Small intestine (tissue), 7 donors: Measurements from ENCODE around the gene NHS. TPM values are rescaled to one million over a fixed set of nuclear protein-coding genes. Genes with fewer than 3 reads are reported as not detected.

Experiments used
- DNase-seq, 2 donors: peaks; one replicate each; pipeline versions ENCODE4 v3.0.0 to v3.0.0-alpha.2; 2013
- FAIRE-seq: peaks from 2 replicates; lab custom pipeline; 2012; peaks lifted over from hg19 to GRCh38; lab: Jason Lieb, UNC
- H3K27ac ChIP-seq, 3 donors: one replicate each; pipeline ENCODE4 v1.5.1; 2013; ENCODE audit warnings: low read length in 2 of 3, mild to moderate bottlenecking in 2 of 3, control low read depth in 1 of 3, inconsistent platforms in 1 of 3, low read depth in 1 of 3, moderate library complexity in 1 of 3
- H3K27me3 ChIP-seq, 3 donors: one replicate each; pipeline ENCODE4 v1.6.1; 2013; ENCODE audit warnings: low read length in 3 of 3, inconsistent platforms in 1 of 3; ENCODE audit not compliant: control insufficient read depth in 3 of 3, insufficient read depth in 3 of 3
- H3K36me3 ChIP-seq, 3 donors: one replicate each; pipeline ENCODE4 v1.6.1; 2013; ENCODE audit warnings: low read length in 3 of 3, inconsistent platforms in 1 of 3, low read depth in 1 of 3, mild to moderate bottlenecking in 1 of 3, moderate library complexity in 1 of 3; ENCODE audit not compliant: control insufficient read depth in 3 of 3, insufficient read depth in 2 of 3
- H3K4me1 ChIP-seq, 3 donors: one replicate each; pipeline ENCODE4 v1.6.1; 2013; ENCODE audit warnings: low read length in 2 of 3, inconsistent platforms in 1 of 3, low read depth in 1 of 3, mild to moderate bottlenecking in 1 of 3, moderate library complexity in 1 of 3; ENCODE audit not compliant: control insufficient read depth in 3 of 3, insufficient read depth in 2 of 3
- H3K4me3 ChIP-seq, 3 donors: one replicate each; pipeline ENCODE4 v1.5.1; 2013; ENCODE audit warnings: low read length in 3 of 3, control low read depth in 1 of 3, inconsistent platforms in 1 of 3, low read depth in 1 of 3, mild to moderate bottlenecking in 1 of 3, moderate library complexity in 1 of 3
- H3K9me3 ChIP-seq, 2 donors: one replicate each; pipeline ENCODE4 v1.6.1; 2013; ENCODE audit warnings: low read depth in 1 of 2, low read length in 1 of 2; ENCODE audit not compliant: control insufficient read depth in 2 of 2, insufficient read depth in 1 of 2
- WGBS, 3 donors: extraction: QIAGEN DNeasy Blood & Tissue Kit; methylation state at CpG; one replicate each; pipeline ENCODE4 v1.1.7; 2013; 5-methylcytosine and 5-hydroxymethylcytosine counted together
- polyA plus RNA-seq, 4 donors: library from polyadenylated mRNA; stranded (reverse) in 3 of 4; unstranded in 1 of 4; fragments of 200-250 nt in 3 of 4; fragments of 120-200 nt in 1 of 4; gene quantifications; one replicate each; pipeline versions ENCODE4 v1.2.1 to v1.2.3, GENCODE V29; 2013
- donor health status: healthy with polysubstance abuse.
- donor health status: control.
- donor health status: control.
- donor health status: Bipolar disorder and iron deficiency.
- donor health status: healthy.

The NHS gene
- polyA plus RNA-seq, 4 donors: under 0.01 to 5.8 (median 0.79) TPM

DNA sequence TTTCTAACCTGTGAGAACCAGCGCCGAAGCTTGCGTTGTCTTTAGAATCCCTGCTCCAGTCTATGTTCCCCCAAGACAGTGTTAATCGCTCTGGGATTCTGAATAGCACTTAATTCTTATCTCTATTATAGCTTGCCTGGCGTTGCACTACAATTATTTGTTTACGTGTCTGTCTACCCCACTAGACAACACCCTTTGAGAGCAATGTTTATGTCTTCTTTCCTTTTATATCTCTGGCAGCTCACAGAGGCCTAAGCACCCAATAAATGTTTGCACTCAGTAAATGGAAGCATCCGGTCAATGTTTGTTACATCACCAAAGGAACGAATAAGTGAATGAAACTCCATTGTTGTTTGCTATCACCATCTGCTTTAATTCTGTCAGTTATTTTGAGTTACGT, 4.8 kb upstream of the NHS start:
- H3K4me1 ChIP-seq: peaks cover 0 to 2% (median 0%) of the 10 kb centered on the region in 3 donors
- no peaks in the 10 kb centered on the region for H3K9me3 ChIP-seq
- H3K27me3 ChIP-seq: peaks cover 0 to 1% (median 0%) of the 10 kb centered on the region in 3 donors
- no peak overlapping the region for H3K4me3 ChIP-seq
- DNase-seq (no peak), FAIRE-seq (no peak)
- 67 to 83% (median 78%) methylated on average over 9 of the region's 9 CpGs for WGBS, 3 donors
- no peak overlapping the region for H3K27ac ChIP-seq
- no peaks in the 10 kb centered on the region for H3K36me3 ChIP-seq

DNA sequence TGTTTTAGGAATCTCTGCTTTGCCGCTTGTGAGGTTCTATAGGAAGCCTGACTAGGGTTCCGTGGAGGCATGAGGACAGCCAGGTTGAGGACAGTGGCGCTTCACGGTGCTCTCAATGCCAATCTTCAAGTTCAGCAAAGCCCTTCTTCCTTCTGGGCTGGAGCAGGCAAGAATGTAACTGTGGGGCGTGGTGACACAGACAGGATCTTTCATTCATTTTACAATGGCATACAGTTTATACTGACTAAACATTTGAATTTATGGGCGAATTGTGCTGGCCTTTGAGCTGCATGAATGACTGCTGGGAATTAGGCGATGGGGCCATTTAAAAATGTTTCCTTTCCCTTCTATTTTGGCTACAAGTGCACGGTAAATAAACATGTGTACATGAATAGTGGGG, 2.9 kb upstream of the NHS start:
- 60 to 78% (median 70%) methylated on average over 8 of the region's 8 CpGs for WGBS, 3 donors
- H3K4me1 ChIP-seq: peaks cover 0 to 2% (median 0%) of the 10 kb centered on the region in 3 donors
- no peak for DNase-seq
- H3K27ac ChIP-seq: no peak overlapping the region
- H3K36me3 ChIP-seq: no peaks in the 10 kb centered on the region
- FAIRE-seq: no peak
- H3K27me3 ChIP-seq: peaks cover 0 to 1% (median 0%) of the 10 kb centered on the region in 3 donors
- no peak overlapping the region for H3K4me3 ChIP-seq
- no peaks in the 10 kb centered on the region for H3K9me3 ChIP-seq

DNA sequence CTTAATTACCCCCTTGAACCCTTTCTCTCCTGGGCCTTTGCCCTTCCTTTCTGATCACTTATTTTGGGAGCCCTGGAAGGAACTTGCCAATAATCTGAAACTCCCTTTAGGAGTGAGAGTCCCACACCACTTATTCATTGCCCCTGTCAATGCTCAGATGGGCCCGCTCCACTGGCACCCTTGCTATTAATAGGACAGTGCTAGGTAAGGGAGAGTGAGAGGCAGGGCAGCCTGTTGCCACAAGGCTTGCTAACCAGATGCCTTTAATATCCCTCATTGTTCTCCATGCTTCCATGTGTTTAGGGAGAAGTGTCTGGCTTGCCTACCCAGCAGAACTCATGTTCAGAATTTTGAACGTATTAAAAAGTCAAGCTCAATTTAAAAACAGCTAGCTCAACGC, 1.7 kb upstream of the NHS start:
- Histone ChIP-seq H3K27ac (no peak overlapping the region), H3K27me3 (peaks cover 0 to 1% (median 0%) of the 10 kb centered on the region in 3 donors), H3K4me3 (no peak overlapping the region), H3K9me3 (no peaks in the 10 kb centered on the region), H3K36me3 (no peaks in the 10 kb centered on the region), H3K4me1 (peaks cover 0 to 2% (median 0%) of the 10 kb centered on the region in 3 donors)
- no peak for FAIRE-seq
- 64 to 89% (median 83%) methylated on average over 3 of the region's 3 CpGs for WGBS, 3 donors
- no peak for DNase-seq

DNA sequence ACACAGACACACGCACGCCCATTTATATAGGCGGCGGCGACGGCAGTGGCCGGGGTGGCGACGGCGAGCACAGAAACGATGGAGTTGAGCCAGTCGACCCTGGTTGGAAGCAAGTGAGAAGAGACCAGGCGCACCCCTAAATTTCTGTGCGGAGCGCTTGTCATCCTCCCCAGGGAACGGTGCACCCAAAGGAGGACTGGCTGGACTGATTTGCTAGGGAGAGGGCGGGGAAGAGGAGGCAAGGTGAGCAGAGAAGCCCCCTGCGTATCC, 302 bp downstream of the NHS start:
- no peaks in the 10 kb centered on the region for H3K9me3 ChIP-seq
- DNase-seq: no peak
- FAIRE-seq: no peak
- WGBS, 3 donors: 1 to 48% (median 25%) methylated on average over 16 to 18 of the region's 18 CpGs
- peak overlapping the region in 2 of 3 donors; percentile 22 to 62 for H3K27ac ChIP-seq
- peaks cover 0 to 1% (median 0%) of the 10 kb centered on the region in 3 donors for H3K27me3 ChIP-seq
- H3K4me1 ChIP-seq: no peaks in the 10 kb centered on the region
- peak overlapping the region in 2 of 3 donors; percentile 26 to 67 for H3K4me3 ChIP-seq
- H3K36me3 ChIP-seq: no peaks in the 10 kb centered on the region

DNA sequence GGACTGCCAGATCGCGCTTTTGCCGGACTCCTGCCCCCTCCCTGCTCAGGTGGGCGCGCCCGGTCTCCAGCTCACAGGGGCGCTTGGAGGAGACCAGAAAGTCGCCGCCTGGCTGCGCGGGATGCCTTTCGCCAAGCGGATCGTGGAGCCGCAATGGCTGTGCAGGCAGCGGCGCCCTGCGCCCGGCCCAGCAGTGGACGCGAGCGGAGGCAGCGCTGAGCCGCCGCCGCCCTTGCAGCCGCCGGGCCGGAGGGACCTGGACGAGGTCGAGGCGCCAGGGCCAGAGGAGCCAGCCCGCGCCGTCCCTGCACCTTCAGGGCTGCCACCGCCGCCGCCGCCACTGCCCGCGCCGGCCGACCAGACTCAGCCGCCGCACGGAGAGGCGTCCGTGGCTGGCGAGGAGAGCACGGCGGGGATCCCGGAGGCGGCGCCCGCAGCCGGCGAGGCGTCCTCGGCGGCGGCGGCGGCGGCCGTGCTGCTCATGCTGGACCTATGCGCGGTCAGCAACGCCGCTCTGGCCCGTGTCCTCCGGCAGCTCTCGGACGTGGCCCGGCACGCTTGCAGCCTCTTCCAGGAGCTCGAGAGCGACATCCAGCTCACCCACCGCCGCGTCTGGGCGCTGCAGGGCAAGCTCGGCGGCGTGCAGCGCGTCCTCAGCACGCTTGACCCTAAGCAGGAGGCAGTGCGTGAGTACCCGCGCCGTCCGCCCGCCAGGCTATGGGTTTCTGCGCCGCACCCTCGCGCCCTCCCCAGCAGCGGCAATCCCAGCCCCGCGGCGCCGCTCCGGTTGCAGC, 834 bp downstream of the NHS start:
- WGBS, 3 donors: 2 to 45% (median 3%) methylated on average over 31 to 103 of the region's 103 CpGs
- Histone ChIP-seq H3K4me3 (peak overlapping the region in 2 of 3 donors; percentile 30 to 67), H3K4me1 (no peaks in the 10 kb centered on the region), H3K27ac (peak overlapping the region in 2 of 3 donors; percentile 22 to 62), H3K27me3 (peaks cover 0 to 1% (median 0%) of the 10 kb centered on the region in 3 donors), H3K36me3 (no peaks in the 10 kb centered on the region), H3K9me3 (no peaks in the 10 kb centered on the region)
- FAIRE-seq (no peak), DNase-seq (peak in 1 of 2 donors; percentile 47)

DNA sequence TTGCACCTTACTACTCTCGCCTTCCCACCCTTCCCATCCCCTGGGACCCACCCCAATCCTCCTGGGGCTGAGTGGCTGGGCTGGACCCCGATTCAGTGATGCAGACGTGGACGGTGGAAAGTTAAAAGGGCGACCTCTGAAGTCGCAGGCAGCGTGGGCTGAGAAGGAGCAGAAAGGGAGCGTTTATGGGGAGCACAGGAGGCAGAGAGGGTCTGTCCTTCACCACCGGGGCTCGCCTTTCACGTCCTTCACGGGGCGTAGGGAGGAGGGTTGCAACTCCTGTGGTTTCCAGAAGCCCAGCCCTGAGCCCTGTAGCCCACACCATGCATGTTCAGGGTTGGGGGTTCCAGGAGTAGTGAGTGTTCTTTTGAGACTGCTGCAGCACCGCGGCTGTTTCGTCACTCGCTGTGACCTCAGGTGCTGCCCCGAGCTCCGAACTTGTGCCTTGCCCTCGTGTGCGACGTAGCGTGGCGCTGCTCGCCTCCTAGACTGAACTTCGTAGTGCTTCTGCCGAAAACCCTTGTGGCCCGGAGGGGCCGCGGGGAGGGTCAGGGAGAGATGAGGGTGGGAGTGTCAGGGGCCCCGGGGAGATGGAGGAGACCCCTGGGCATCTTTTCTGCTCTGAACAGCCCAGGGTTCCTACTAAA, 1.6 kb downstream of the NHS start:
- Histone ChIP-seq H3K4me1 (no peaks in the 10 kb centered on the region), H3K9me3 (no peaks in the 10 kb centered on the region), H3K27me3 (peaks cover 0 to 1% (median 0%) of the 10 kb centered on the region in 3 donors), H3K27ac (peak overlapping the region in 1 of 3 donors; percentile 31), H3K36me3 (no peaks in the 10 kb centered on the region), H3K4me3 (peak overlapping the region in 2 of 3 donors; percentile 30 to 61)
- WGBS, 3 donors: 0 to 51% (median 1%) methylated on average over 24 to 31 of the region's 31 CpGs
- DNase-seq: peak in 1 of 2 donors; percentile 37
- FAIRE-seq: no peak

DNA sequence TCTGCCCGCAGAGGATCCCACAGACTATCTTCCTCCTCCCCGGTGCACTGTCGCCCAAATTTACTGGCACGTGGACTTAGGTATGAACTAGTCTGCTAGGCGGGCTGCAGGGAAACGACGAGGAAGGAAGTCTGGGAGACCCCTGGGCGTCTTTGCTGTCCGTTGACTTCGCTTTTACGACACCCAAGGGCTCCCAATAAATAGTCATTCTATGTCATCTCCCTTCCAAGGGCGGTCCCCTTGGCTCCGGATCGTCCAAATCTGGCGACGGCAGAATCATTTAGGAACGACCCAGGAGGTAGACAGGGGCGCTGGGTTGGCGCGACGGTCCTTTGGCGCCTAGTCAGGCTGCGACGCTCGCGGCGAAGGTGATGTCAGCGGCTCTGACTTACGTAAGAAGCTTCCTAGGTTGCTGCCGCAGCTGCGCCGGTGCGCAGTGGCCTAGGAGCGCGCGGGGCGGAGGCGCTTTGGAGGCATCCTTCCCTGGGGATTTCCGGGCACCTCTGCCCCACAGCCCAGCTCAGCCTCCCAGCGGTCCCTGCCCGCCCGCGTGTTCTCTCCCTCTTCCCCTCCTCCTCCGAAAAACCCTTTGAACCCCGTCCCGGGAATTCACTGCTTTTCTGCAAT, 2.2 kb downstream of the NHS start:
- FAIRE-seq: no peak
- DNase-seq: peak; percentile 13 to 64
- peak overlapping the region in 1 of 3 donors; percentile 31 for H3K27ac ChIP-seq

DNA sequence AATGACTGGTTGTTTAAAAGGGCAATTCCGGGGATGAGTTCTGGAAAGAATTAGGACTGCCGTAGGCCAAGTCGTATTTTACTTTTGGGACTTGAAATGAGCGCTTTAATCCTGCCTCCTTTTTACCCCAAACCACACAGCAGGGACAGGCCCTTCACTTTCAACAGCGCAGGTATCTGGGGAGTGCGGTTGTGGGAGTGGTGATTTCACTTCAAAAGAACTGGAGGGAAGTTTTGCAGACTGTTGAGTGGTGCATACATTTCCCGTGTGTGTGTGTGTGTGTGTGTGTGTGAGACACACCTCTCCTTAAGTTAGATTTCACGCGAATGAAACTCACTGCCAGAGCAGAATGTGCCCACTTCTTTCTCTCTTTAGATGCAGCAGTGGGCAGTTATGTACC, 2.8 kb downstream of the NHS start:
- FAIRE-seq: no peak
- H3K27ac ChIP-seq: no peak overlapping the region
- peaks cover 0 to 1% (median 0%) of the 10 kb centered on the region in 3 donors for H3K27me3 ChIP-seq
- H3K9me3 ChIP-seq: no peaks in the 10 kb centered on the region
- no peaks in the 10 kb centered on the region for H3K36me3 ChIP-seq
- H3K4me3 ChIP-seq: peak overlapping the region in 1 of 3 donors; percentile 61
- 25 to 34% (median 34%) methylated on average over 9 of the region's 9 CpGs for WGBS, 3 donors
- H3K4me1 ChIP-seq: no peaks in the 10 kb centered on the region
- no peak for DNase-seq

More for the DNA sequence above, 2.2 kb downstream of the NHS start:
- WGBS, 3 donors: 2 to 34% (median 6%) methylated on average over 31 to 46 of the region's 46 CpGs
- no peaks in the 10 kb centered on the region for H3K9me3 ChIP-seq
- H3K27me3 ChIP-seq: peaks cover 0 to 1% (median 0%) of the 10 kb centered on the region in 3 donors
- no peaks in the 10 kb centered on the region for H3K4me1 ChIP-seq
- H3K4me3 ChIP-seq: peak overlapping the region in 1 of 3 donors; percentile 61
- no peaks in the 10 kb centered on the region for H3K36me3 ChIP-seq
